ENCODE results near the gene KCNRG. TPM values are rescaled to one million over a fixed set of nuclear protein-coding genes. Genes with fewer than 3 reads are reported as not detected.

The KCNRG gene
- total RNA-seq, 1 experiment from 2014 or later, result 1.9 TPM

DNA sequence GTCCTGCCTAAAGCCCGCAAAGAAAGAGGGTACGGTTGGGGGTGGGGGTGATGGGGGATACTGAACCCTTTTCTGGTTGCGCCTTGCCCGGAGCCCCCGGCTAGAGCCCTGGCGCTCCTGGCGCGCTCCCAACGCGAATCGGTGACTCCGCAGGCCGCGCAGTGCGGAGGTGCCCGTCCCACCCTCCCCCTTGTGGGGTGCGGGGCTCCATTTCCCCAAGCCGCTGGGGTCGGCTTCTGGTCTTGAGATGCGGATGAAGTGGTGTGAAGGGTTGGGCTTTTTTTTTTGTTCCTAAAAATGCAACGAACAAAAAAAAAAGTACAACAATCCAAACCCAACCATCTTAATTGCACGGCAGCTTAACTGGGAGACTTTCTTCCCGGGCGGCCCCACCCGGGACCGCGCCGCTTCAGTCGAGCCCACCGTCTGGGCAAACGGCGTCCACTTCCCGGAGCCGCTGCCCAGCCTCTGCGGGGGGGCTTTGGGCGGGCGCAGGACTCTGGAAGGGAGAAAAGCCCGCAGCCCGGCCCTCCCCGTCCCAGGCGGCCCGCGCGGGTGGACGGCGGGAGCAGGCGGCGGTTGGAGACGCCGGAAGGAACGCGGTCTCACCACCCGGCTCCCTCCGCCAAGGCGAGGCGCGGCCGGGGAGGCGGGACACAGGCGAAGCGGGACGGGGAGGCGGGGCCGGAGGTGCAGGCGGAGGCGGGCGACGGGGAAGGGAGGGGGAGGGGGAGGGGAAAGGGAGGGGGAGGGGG lies 18.9 kb upstream of the KCNRG start:
- H3K27me3 ChIP-seq (replicated peaks), result no peaks in the 10 kb centered on the region
- peak overlapping the region; percentile 79 for H3K4me3 ChIP-seq
- peaks cover 43% of the 10 kb centered on the region for H3K36me3 ChIP-seq
- peak overlapping the region; percentile 99 for H3K27ac ChIP-seq
- H3K9me3 ChIP-seq (replicated peaks), result no peaks in the 10 kb centered on the region
- DNase-seq (ENCODE audit: low read depth in 1 of 2, low spot score in 2 of 2), result peak; percentile 81 to 92
- H3K4me1 ChIP-seq (replicated peaks), result peaks cover 14% of the 10 kb centered on the region

DNA sequence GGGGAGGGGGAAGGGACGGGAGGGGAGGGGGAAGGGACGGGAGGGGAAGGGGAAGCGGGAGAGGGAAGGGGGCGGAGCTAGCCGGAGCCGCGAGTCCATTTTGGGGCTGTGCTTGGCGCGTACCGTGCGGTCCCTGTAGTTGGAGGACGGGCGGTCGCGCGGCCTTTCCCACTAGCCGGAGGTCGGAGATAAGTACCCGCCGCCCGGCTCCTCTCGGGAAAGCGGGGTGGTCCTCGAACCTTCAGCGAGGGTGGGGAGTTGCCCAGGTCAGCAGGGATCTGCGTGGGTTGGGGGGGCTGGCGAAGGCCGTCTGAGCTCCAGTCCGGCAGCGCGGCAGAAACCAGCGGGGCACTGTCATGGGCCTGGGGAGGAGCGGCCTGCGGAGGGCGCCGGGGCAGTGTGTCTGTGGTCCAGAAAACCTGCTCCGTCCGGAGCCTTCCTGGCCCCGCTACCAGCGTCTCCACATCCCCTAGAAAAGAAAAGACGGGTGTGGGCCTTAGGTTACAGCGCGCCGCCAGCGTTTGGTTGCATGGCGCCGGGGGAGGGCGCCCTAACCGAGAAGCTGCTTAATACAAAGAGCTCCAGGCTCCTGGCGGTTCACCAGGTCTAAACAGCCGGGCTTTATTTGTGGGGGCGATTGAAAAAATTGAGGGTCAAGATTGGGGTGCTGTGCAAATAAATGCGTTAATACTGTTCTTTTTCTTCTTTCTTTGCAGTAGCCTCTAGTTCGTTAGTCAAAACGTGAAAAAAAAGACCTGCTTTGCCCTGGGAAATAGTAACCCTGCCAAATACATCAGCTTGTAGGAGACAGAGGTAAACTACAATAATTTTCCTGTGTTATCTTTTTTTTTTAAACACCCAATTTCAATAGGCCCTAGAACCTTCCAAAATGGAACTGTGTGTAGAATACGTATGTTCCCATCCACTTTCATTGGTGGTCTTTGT lies 18.0 kb upstream of the KCNRG start, which contains the start of gene TRIM13:
TSS of gene TRIM13 (plus strand) at position 92 of the 945 bp plus-strand sequence. CDS start 14,899 bp downstream, outside the sequence.
- peaks cover 14% of the 10 kb centered on the region for H3K4me1 ChIP-seq (replicated peaks)
- H3K27me3 ChIP-seq (replicated peaks), result no peaks in the 10 kb centered on the region
- peak within 1 kb of the TSS; percentile 99 for H3K27ac ChIP-seq
- peaks cover 51% of the 10 kb centered on the region for H3K36me3 ChIP-seq
- DNase-seq (ENCODE audit: low read depth in 1 of 2, low spot score in 2 of 2), result peak; percentile 82 to 93
- peak within 1 kb of the TSS; percentile 79 for H3K4me3 ChIP-seq
- no peaks in the 10 kb centered on the region for H3K9me3 ChIP-seq (replicated peaks)

GRCh38 chr13:49997955-49998354 lies 17.3 kb upstream of the KCNRG start:
- H3K36me3 ChIP-seq, result peaks cover 57% of the 10 kb centered on the region
- H3K4me3 ChIP-seq, result peak overlapping the region; percentile 79
- H3K9me3 ChIP-seq (replicated peaks), result no peaks in the 10 kb centered on the region
- no peaks in the 10 kb centered on the region for H3K27me3 ChIP-seq (replicated peaks)
- H3K27ac ChIP-seq, result no peak overlapping the region
- no peak for DNase-seq (ENCODE audit: low read depth in 1 of 2, low spot score in 2 of 2)
- H3K4me1 ChIP-seq (replicated peaks), result peaks cover 14% of the 10 kb centered on the region

DNA sequence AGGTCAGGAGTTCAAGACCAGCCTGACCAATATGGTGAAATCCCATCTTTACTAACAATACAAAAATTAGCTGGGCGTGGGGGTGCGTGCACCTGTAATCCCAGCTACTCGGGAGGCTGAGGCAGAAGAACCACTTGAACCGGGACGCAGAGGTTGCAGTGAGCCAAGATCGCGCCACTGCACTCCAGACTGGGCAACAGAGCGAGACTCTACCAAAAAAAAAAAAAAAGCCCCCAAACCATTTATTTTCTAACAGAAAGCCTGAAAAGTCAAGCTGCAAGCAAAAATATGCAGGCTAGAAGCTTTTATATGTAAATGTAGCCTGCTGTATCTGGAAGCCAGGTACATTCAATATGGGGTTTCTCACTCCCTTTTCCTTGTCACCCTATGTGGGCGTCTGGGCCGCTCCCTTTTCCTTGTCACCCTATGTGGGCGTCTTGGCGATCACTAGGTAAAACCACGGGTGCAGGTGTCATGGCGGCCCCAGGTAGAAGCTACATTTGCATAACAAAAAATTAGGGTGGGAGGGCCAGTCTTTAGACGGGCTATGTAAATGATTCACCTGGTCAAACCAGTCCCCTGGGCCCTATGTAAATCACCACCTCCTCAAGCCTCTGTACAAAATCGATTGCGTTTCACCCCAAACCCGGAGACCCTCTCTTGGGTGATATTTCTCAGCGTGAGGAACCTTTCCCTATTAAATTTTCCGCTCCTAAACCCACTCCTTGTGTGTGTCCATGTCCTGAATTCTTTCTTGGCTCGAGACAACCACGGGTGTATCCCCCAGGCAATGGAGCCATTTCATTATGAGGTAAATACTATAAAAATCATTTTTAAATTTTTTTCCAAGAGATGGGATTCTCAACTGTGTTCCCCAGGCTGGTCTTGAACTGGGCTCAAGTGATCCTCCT lies 16.3 kb upstream of the KCNRG start:
- Histone ChIP-seq H3K9me3 (replicated peaks) (no peaks in the 10 kb centered on the region), H3K4me3 (no peak overlapping the region), H3K4me1 (replicated peaks) (peaks cover 14% of the 10 kb centered on the region), H3K36me3 (peaks cover 61% of the 10 kb centered on the region), H3K27ac (no peak overlapping the region), H3K27me3 (replicated peaks) (no peaks in the 10 kb centered on the region)
- no peak for DNase-seq (ENCODE audit: low read depth in 1 of 2, low spot score in 2 of 2)

DNA sequence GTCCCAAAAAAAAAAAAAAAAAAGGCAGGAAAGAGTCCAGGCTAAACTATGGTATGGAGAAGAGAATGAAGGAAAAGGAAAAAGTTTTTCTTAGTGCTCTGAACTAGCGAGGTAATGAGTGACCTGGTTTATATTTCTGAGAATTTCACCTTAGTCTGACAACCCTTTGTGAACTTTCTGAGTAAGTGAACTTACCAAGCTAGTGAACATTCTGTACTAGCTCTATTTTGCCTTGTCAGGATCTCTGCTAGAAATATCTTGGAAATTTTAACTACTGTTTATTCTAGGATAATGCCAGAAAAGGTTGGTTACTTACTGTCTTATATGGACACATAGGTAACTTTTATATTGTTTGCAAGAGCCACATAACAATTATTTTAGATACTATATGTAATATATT lies 14.0 kb upstream of the KCNRG start:
- Histone ChIP-seq H3K27ac (no peak overlapping the region), H3K9me3 (replicated peaks) (no peaks in the 10 kb centered on the region), H3K4me3 (no peak overlapping the region), H3K4me1 (replicated peaks) (peaks cover 6% of the 10 kb centered on the region), H3K27me3 (replicated peaks) (no peaks in the 10 kb centered on the region), H3K36me3 (peaks cover 73% of the 10 kb centered on the region)
- no peak for DNase-seq (ENCODE audit: low read depth in 1 of 2, low spot score in 2 of 2)

GRCh38 chr13:50006426-50007135 lies 8.7 kb upstream of the KCNRG start:
- no peak overlapping the region for H3K27ac ChIP-seq
- peaks cover 52% of the 10 kb centered on the region for H3K36me3 ChIP-seq
- no peaks in the 10 kb centered on the region for H3K9me3 ChIP-seq (replicated peaks)
- no peak overlapping the region for H3K4me3 ChIP-seq
- DNase-seq (ENCODE audit: low read depth in 1 of 2, low spot score in 2 of 2), result no peak
- H3K27me3 ChIP-seq (replicated peaks), result no peaks in the 10 kb centered on the region
- no peaks in the 10 kb centered on the region for H3K4me1 ChIP-seq (replicated peaks)

GRCh38 chr13:50011461-50011860 lies 3.8 kb upstream of the KCNRG start:
- Histone ChIP-seq H3K27ac (no peak overlapping the region), H3K4me3 (no peak overlapping the region), H3K9me3 (replicated peaks) (no peaks in the 10 kb centered on the region), H3K4me1 (replicated peaks) (no peaks in the 10 kb centered on the region), H3K27me3 (replicated peaks) (no peaks in the 10 kb centered on the region), H3K36me3 (peaks cover 54% of the 10 kb centered on the region)
- DNase-seq (ENCODE audit: low read depth in 1 of 2, low spot score in 2 of 2), result no peak

DNA sequence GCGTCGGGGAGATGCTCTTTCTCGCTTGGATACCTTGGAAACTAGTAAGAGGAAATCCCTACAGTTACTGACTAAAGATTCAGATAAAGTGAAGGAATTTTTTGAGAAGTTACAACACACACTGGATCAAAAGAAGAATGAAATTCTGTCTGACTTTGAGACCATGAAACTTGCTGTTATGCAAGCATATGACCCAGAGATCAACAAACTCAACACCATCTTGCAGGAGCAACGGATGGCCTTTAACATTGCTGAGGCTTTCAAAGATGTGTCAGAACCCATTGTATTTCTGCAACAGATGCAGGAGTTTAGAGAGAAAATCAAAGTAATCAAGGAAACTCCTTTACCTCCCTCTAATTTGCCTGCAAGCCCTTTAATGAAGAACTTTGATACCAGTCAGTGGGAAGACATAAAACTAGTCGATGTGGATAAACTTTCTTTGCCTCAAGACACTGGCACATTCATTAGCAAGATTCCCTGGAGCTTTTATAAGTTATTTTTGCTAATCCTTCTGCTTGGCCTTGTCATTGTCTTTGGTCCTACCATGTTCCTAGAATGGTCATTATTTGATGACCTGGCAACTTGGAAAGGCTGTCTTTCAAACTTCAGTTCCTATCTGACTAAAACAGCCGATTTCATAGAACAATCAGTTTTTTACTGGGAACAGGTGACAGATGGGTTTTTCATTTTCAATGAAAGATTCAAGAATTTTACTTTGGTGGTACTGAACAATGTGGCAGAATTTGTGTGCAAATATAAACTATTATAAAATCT lies 2.7 kb upstream of the KCNRG start:
- no peak for DNase-seq (ENCODE audit: low read depth in 1 of 2, low spot score in 2 of 2)
- Histone ChIP-seq H3K27ac (no peak overlapping the region), H3K27me3 (replicated peaks) (no peaks in the 10 kb centered on the region), H3K4me1 (replicated peaks) (no peaks in the 10 kb centered on the region), H3K9me3 (replicated peaks) (no peaks in the 10 kb centered on the region), H3K36me3 (peaks cover 55% of the 10 kb centered on the region), H3K4me3 (no peak overlapping the region)

DNA sequence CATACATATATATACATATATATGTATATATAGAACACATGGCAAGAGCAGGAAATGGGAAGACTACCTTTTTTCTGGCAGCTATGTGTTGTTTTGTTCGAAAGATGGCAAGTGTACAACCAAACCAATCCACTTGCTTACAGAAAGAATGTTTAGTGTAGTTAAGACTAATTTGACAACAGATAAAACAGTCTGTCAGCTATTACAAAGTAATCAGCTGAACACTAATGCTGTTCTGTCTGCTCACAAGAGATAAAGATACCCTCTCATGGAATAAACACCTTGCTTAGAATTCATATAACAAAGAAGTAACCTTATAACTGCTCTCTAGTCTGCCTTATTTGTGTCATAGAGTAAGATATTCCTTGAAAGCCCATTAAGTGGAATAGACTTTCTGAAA lies 858 bp upstream of the KCNRG start:
- Histone ChIP-seq H3K27ac (no peak overlapping the region), H3K4me3 (no peak overlapping the region), H3K27me3 (replicated peaks) (no peaks in the 10 kb centered on the region), H3K4me1 (replicated peaks) (no peaks in the 10 kb centered on the region), H3K9me3 (replicated peaks) (no peaks in the 10 kb centered on the region), H3K36me3 (peaks cover 64% of the 10 kb centered on the region)
- DNase-seq (ENCODE audit: low read depth in 1 of 2, low spot score in 2 of 2), result no peak

DNA sequence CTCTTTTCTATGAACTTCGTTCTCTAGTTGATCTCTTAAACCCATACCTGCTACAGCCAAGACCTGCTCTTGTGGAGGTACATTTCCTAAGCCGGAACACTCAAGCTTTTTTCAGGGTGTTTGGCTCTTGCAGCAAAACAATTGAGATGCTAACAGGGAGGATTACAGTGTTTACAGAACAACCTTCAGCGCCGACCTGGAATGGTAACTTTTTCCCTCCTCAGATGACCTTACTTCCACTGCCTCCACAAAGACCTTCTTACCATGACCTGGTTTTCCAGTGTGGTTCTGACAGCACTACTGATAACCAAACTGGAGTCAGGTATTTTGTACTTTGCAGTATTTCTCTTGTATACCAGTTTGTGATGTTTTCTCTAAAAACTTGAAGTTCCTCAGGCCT lies 506 bp downstream of the KCNRG start:
- Histone ChIP-seq H3K9me3 (replicated peaks) (no peaks in the 10 kb centered on the region), H3K36me3 (peaks cover 66% of the 10 kb centered on the region), H3K27me3 (replicated peaks) (no peaks in the 10 kb centered on the region), H3K4me3 (no peak overlapping the region), H3K4me1 (replicated peaks) (no peaks in the 10 kb centered on the region), H3K27ac (no peak overlapping the region)
- no peak for DNase-seq (ENCODE audit: low read depth in 1 of 2, low spot score in 2 of 2)

GRCh38 chr13:50016444-50016843 lies 1.2 kb downstream of the KCNRG start:
- Histone ChIP-seq H3K27ac (no peak overlapping the region), H3K36me3 (peaks cover 63% of the 10 kb centered on the region), H3K27me3 (replicated peaks) (no peaks in the 10 kb centered on the region)

GRCh38 chr13:50017819-50018218 lies 2.6 kb downstream of the KCNRG start:
- no peak overlapping the region for H3K27ac ChIP-seq
- H3K36me3 ChIP-seq, result peaks cover 54% of the 10 kb centered on the region
- DNase-seq (ENCODE audit: low read depth in 1 of 2, low spot score in 2 of 2), result no peak

More at GRCh38 chr13:50016444-50016843, 1.2 kb downstream of the KCNRG start:
- DNase-seq (ENCODE audit: low read depth in 1 of 2, low spot score in 2 of 2), result no peak
- no peaks in the 10 kb centered on the region for H3K4me1 ChIP-seq (replicated peaks)
- H3K9me3 ChIP-seq (replicated peaks), result no peaks in the 10 kb centered on the region
- H3K4me3 ChIP-seq, result no peak overlapping the region

More at GRCh38 chr13:50017819-50018218, 2.6 kb downstream of the KCNRG start:
- Histone ChIP-seq H3K9me3 (replicated peaks) (no peaks in the 10 kb centered on the region), H3K4me1 (replicated peaks) (no peaks in the 10 kb centered on the region), H3K4me3 (no peak overlapping the region), H3K27me3 (replicated peaks) (no peaks in the 10 kb centered on the region)
